ENCODE measurements around the gene TSPEAR. TPM values are rescaled to one million over a fixed set of nuclear protein-coding genes. Genes with fewer than 3 reads are reported as not detected.
A peak's percentile ranks its signal among the peaks of the same experiment; 100 is the strongest.

The TSPEAR gene
- total and polyA plus RNA-seq, 4 donors = 0.24 to 0.66 (median 0.33) TPM; not detected in 1

DNA sequence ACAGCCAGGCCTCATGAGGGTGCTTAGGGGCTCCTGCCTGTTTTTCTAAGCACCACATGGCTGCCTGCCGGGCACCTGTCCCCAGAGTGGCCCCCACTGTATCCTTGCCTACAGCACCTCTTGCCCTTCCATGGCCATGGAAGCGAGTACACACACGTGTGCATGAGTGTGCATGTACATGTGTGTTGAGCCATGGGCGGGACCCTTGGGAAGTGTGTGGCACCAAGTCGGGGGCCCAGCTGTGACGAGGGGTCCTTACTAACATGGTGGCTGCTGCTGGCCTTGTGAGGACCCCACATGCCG, 197.2 kb downstream of the TSPEAR start:
- no peak overlapping the region for H3K4me3 ChIP-seq (ENCODE audit: low read depth, low read length)
- DNase-seq (ENCODE audit: low read depth in 4 of 6, low spot score in 6 of 6) = no peak
- H3K36me3 ChIP-seq (ENCODE audit: control insufficient read depth, insufficient read depth, low read length) = no peaks in the 10 kb centered on the region
- peaks cover 4% of the 10 kb centered on the region for H3K27me3 ChIP-seq (ENCODE audit: control insufficient read depth, insufficient read depth, low read length)
- WGBS (ENCODE audit: insufficient coverage) = 86% methylated on average over 7 of the region's 7 CpGs
- H3K27ac ChIP-seq (ENCODE audit: low read depth, low read length) = no peak overlapping the region
- peaks cover 9% of the 10 kb centered on the region for H3K4me1 ChIP-seq (ENCODE audit: control insufficient read depth, insufficient read depth, low read length)
- H3K9me3 ChIP-seq (ENCODE audit: control insufficient read depth, insufficient read depth, low read length) = no peaks in the 10 kb centered on the region

GRCh38 chr21:44513389-44514217, 197.8 kb downstream of the TSPEAR start:
- Histone ChIP-seq H3K4me3 (ENCODE audit: low read depth, low read length) (no peak overlapping the region), H3K36me3 (ENCODE audit: control insufficient read depth, insufficient read depth, low read length) (no peaks in the 10 kb centered on the region), H3K4me1 (ENCODE audit: control insufficient read depth, insufficient read depth, low read length) (peaks cover 9% of the 10 kb centered on the region), H3K9me3 (ENCODE audit: control insufficient read depth, insufficient read depth, low read length) (no peaks in the 10 kb centered on the region), H3K27me3 (ENCODE audit: control insufficient read depth, insufficient read depth, low read length) (peaks cover 4% of the 10 kb centered on the region), H3K27ac (ENCODE audit: low read depth, low read length) (no peak overlapping the region)
- 65% methylated on average over 15 of the region's 15 CpGs for WGBS (ENCODE audit: insufficient coverage)
- peak in 1 of 6 donors; percentile 20 for DNase-seq (ENCODE audit: low read depth in 4 of 6, low spot score in 6 of 6)

DNA sequence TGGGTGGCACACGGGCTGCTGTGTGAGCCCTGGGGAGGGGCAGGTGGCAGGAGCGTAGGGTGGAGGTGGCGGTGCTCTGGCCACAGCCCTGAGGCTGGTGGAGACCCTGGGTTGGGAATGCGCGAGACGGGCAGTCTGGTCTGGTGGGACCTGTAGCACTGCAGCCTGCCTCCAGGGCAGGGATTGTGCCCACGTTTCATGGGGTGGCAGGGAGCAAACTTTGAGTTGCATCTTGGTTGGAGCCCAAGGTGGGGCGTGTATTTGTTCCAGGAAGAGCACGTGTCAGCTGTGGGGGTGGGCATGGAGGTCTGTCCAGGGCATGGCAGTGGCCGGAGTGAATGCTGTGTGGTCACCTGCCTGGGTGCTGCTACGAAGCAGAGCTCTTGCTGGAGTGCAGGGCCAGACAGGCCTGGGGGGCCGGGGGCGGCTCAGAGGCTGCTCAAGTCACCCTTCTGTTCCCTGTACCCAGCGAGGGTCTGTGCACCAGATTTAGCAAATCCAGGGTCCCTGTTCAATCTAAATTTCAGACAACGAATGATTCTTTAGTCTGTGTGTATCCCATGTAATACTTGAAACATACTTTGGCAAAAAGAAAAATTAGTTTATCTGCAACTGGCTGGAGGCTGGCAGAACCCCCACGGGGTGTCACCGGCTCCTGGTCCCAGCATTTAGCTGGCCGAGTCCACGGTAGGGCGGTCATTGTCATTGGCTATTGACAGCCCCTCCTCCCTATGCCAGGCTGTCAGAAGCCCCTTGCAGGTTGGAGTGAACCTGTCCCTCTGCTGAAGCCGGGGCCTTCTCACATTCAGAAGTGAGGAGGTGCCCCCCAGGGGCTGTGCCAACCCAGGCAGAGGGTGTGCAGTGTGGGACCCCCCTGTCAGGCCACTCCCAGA, 198.6 kb downstream of the TSPEAR start:
- H3K4me1 ChIP-seq (ENCODE audit: control insufficient read depth, insufficient read depth, low read length) = peaks cover 9% of the 10 kb centered on the region
- no peaks in the 10 kb centered on the region for H3K36me3 ChIP-seq (ENCODE audit: control insufficient read depth, insufficient read depth, low read length)
- no peaks in the 10 kb centered on the region for H3K9me3 ChIP-seq (ENCODE audit: control insufficient read depth, insufficient read depth, low read length)
- no peak overlapping the region for H3K27ac ChIP-seq (ENCODE audit: low read depth, low read length)
- WGBS (ENCODE audit: insufficient coverage) = 78% methylated on average over 20 of the region's 21 CpGs
- no peak for DNase-seq (ENCODE audit: low read depth in 4 of 6, low spot score in 6 of 6)
- no peak overlapping the region for H3K4me3 ChIP-seq (ENCODE audit: low read depth, low read length)
- peaks cover 4% of the 10 kb centered on the region for H3K27me3 ChIP-seq (ENCODE audit: control insufficient read depth, insufficient read depth, low read length)

DNA sequence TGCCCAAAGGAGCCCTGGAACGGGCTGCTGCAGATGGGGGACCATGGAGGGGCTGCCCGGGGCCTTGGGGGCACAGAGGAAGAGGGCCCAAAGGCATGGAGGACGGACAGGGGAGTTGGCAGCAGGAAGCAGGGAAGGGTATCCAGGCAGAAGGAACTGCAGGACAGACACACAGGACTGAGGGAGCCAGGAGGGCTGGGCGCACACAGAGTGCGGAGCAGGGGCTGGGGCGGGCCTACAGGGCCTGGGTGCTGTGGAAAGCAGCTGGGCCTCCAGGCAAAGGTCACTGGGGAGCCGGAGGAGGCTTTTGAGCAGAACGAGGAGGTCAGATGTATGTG, 199.5 kb downstream of the TSPEAR start:
- Histone ChIP-seq H3K9me3 (ENCODE audit: control insufficient read depth, insufficient read depth, low read length) (no peaks in the 10 kb centered on the region), H3K36me3 (ENCODE audit: control insufficient read depth, insufficient read depth, low read length) (no peaks in the 10 kb centered on the region), H3K4me3 (ENCODE audit: low read depth, low read length) (no peak overlapping the region), H3K4me1 (ENCODE audit: control insufficient read depth, insufficient read depth, low read length) (peaks cover 9% of the 10 kb centered on the region), H3K27me3 (ENCODE audit: control insufficient read depth, insufficient read depth, low read length) (peaks cover 4% of the 10 kb centered on the region), H3K27ac (ENCODE audit: low read depth, low read length) (no peak overlapping the region)
- 83% methylated on average over 8 of the region's 8 CpGs for WGBS (ENCODE audit: insufficient coverage)
- DNase-seq (ENCODE audit: low read depth in 4 of 6, low spot score in 6 of 6) = no peak

- H3K4me1 ChIP-seq (ENCODE audit: control insufficient read depth, insufficient read depth, low read length) = peaks cover 10% of the 10 kb centered on the region
- H3K27me3 ChIP-seq (ENCODE audit: control insufficient read depth, insufficient read depth, low read length) = peaks cover 4% of the 10 kb centered on the region
- no peak overlapping the region for H3K27ac ChIP-seq (ENCODE audit: low read depth, low read length)
- WGBS (ENCODE audit: insufficient coverage) = 95% methylated on average over 11 of the region's 11 CpGs
- H3K4me3 ChIP-seq (ENCODE audit: low read depth, low read length) = no peak overlapping the region
- H3K9me3 ChIP-seq (ENCODE audit: control insufficient read depth, insufficient read depth, low read length) = no peaks in the 10 kb centered on the region
- DNase-seq (ENCODE audit: low read depth in 4 of 6, low spot score in 6 of 6) = no peak
- H3K36me3 ChIP-seq (ENCODE audit: control insufficient read depth, insufficient read depth, low read length) = no peaks in the 10 kb centered on the region
Measured at GRCh38 chr21:44511219-44511937, 200.0 kb downstream of the TSPEAR start.

DNA sequence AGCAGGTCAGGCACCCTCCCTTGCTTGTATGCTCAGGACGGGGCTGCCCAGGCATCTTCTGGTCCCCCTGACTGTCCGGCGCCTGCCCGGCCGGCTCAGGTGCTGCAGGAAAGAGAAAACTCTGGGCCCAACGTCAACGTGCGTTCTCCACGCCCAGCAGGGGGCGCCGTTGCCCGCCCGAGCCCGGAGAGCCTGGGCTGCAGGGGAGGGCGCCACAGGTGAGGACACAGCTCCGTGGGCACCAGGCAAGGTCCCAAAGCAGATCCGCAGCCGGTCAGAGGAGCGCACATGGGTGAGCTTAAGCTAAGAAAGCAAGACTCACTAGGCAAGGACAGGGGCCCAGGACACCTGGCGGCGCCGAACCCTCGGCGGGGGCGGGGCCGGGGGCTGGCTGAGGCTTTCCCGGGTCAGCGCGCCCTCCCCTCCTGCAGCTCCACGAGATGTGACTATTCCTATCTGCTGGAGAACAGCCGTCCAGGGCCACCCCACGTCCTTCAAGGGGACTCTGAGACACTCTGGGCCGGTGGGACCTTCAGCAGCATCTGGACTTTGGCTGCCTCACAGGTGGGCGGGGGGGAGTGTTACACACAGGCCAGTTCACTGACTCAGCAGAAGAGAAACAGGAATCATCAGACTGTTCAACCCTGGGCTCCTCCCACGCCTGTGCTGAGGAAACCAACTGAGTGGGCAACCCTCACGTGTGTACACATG, 200.7 kb downstream of the TSPEAR start:
- Histone ChIP-seq H3K4me3 (ENCODE audit: low read depth, low read length) (no peak overlapping the region), H3K36me3 (ENCODE audit: control insufficient read depth, insufficient read depth, low read length) (no peaks in the 10 kb centered on the region), H3K27me3 (ENCODE audit: control insufficient read depth, insufficient read depth, low read length) (peaks cover 4% of the 10 kb centered on the region), H3K27ac (ENCODE audit: low read depth, low read length) (no peak overlapping the region), H3K9me3 (ENCODE audit: control insufficient read depth, insufficient read depth, low read length) (no peaks in the 10 kb centered on the region), H3K4me1 (ENCODE audit: control insufficient read depth, insufficient read depth, low read length) (peaks cover 18% of the 10 kb centered on the region)
- DNase-seq (ENCODE audit: low read depth in 4 of 6, low spot score in 6 of 6) = peak in 2 of 6 donors; percentile 37 to 38
- 19% methylated on average over 36 of the region's 36 CpGs for WGBS (ENCODE audit: insufficient coverage)

GRCh38 chr21:44510109-44510507, 201.3 kb downstream of the TSPEAR start:
- Histone ChIP-seq H3K4me1 (ENCODE audit: control insufficient read depth, insufficient read depth, low read length) (peaks cover 19% of the 10 kb centered on the region), H3K27me3 (ENCODE audit: control insufficient read depth, insufficient read depth, low read length) (peaks cover 4% of the 10 kb centered on the region), H3K9me3 (ENCODE audit: control insufficient read depth, insufficient read depth, low read length) (no peaks in the 10 kb centered on the region), H3K36me3 (ENCODE audit: control insufficient read depth, insufficient read depth, low read length) (no peaks in the 10 kb centered on the region), H3K4me3 (ENCODE audit: low read depth, low read length) (no peak overlapping the region), H3K27ac (ENCODE audit: low read depth, low read length) (no peak overlapping the region)
- DNase-seq (ENCODE audit: low read depth in 4 of 6, low spot score in 6 of 6) = no peak
- WGBS (ENCODE audit: insufficient coverage) = 69% methylated on average over 18 of the region's 18 CpGs

DNA sequence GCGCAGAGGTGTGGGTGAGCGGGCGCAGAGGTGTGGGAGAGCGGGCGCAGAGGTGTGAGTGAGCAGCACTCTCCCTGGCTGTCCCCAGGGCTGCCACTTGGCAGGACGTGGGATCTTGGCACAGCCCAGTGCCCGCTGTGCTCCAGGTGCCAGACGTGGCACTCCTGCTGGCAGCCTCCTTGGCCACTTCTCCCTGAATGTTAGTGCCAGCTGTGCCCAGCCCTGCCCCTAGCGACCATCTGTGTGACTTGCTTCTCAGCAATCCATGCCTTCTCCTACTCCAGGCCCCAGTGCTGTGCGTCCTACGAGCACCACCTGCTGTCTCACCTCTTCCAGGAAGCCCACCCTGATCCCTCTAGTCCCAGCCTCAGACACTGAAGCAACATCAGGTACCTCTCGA, 201.8 kb downstream of the TSPEAR start:
- H3K9me3 ChIP-seq (ENCODE audit: control insufficient read depth, insufficient read depth, low read length) = no peaks in the 10 kb centered on the region
- H3K4me1 ChIP-seq (ENCODE audit: control insufficient read depth, insufficient read depth, low read length) = peaks cover 19% of the 10 kb centered on the region
- WGBS (ENCODE audit: insufficient coverage) = 74% methylated on average over 12 of the region's 12 CpGs
- H3K27ac ChIP-seq (ENCODE audit: low read depth, low read length) = no peak overlapping the region
- DNase-seq (ENCODE audit: low read depth in 4 of 6, low spot score in 6 of 6) = peak in 2 of 6 donors; percentile 39 to 52
- no peak overlapping the region for H3K4me3 ChIP-seq (ENCODE audit: low read depth, low read length)
- peaks cover 4% of the 10 kb centered on the region for H3K27me3 ChIP-seq (ENCODE audit: control insufficient read depth, insufficient read depth, low read length)
- H3K36me3 ChIP-seq (ENCODE audit: control insufficient read depth, insufficient read depth, low read length) = no peaks in the 10 kb centered on the region
